ENCODE data around the gene RTN4RL1.

Gene RTN4RL1

GRCh38 chr17:2056206-2057174 lies 31.4 kb upstream of the RTN4RL1 start:
- H3K4me1 Mint-ChIP-seq, result peaks cover 41% of the 10 kb centered on the region
- H3K4me3 Mint-ChIP-seq, result peak overlapping the region; percentile 77
- peak overlapping the region; percentile 88 for H3K27ac Mint-ChIP-seq
- H3K27me3 Mint-ChIP-seq, result peaks cover 47% of the 10 kb centered on the region
- DNase-seq, result peak; percentile 70
- H3K36me3 Mint-ChIP-seq, result peaks cover 23% of the 10 kb centered on the region
- no peaks in the 10 kb centered on the region for H3K9me3 Mint-ChIP-seq
- CTCF ChIA-PET, result interaction anchor here (0.7 to 7.5 kb wide), 21 partner anchors 12 to 359 kb away, joined by 3 to 147 read pairs (median 4); no protein-coding TSS in a partner anchor

GRCh38 chr17:2055292-2056205 lies 30.4 kb upstream of the RTN4RL1 start:
- peak; percentile 77 for DNase-seq
- CTCF ChIA-PET, result interaction anchor here (0.7 to 7.5 kb wide), 27 partner anchors 10 to 363 kb away, joined by 3 to 147 read pairs (median 5); partner anchors contain the start of gene TSR1
- peaks cover 39% of the 10 kb centered on the region for H3K4me1 Mint-ChIP-seq
- peaks cover 16% of the 10 kb centered on the region for H3K36me3 Mint-ChIP-seq
- H3K9me3 Mint-ChIP-seq, result no peaks in the 10 kb centered on the region
- peak overlapping the region; percentile 77 for H3K4me3 Mint-ChIP-seq
- H3K27me3 Mint-ChIP-seq, result peaks cover 56% of the 10 kb centered on the region
- peak overlapping the region; percentile 83 for H3K27ac Mint-ChIP-seq

- H3K4me3 Mint-ChIP-seq, result peak within 1 kb of the TSS; percentile 76
- H3K4me1 Mint-ChIP-seq, result peaks cover 32% of the 10 kb centered on the region
- peaks cover 11% of the 10 kb centered on the region for H3K36me3 Mint-ChIP-seq
- no peaks in the 10 kb centered on the region for H3K9me3 Mint-ChIP-seq
- DNase-seq, result peak; percentile 84
- H3K27me3 Mint-ChIP-seq, result peaks cover 56% of the 10 kb centered on the region
- CTCF ChIA-PET, result interaction anchor here (0.6 to 7.5 kb wide), 30 partner anchors 11 to 364 kb away, joined by 3 to 147 read pairs (median 4); partner anchors contain the start of gene TSR1
- peak within 1 kb of the TSS; percentile 83 for H3K27ac Mint-ChIP-seq
Observed at GRCh38 chr17:2054512-2055291, 29.6 kb upstream of the RTN4RL1 start, which contains the start of gene HIC1. HIC1 (plus strand) TSS chr17:2055103; CDS start chr17:2056691, 1,588 bp downstream.

GRCh38 chr17:2054262-2054511 lies 29.1 kb upstream of the RTN4RL1 start:
- peak overlapping the region; percentile 76 for H3K4me3 Mint-ChIP-seq
- H3K27ac Mint-ChIP-seq, result peak overlapping the region; percentile 83
- CTCF ChIA-PET, result interaction anchor here (0.6 to 7.5 kb wide), 24 partner anchors 11 to 362 kb away, joined by 3 to 147 read pairs (median 4); partner anchors contain the start of gene TSR1
- H3K9me3 Mint-ChIP-seq, result no peaks in the 10 kb centered on the region
- peak; percentile 61 for DNase-seq
- H3K36me3 Mint-ChIP-seq, result peaks cover 6% of the 10 kb centered on the region
- H3K4me1 Mint-ChIP-seq, result peaks cover 30% of the 10 kb centered on the region
- H3K27me3 Mint-ChIP-seq, result peaks cover 56% of the 10 kb centered on the region

GRCh38 chr17:2053380-2054261 lies 28.5 kb upstream of the RTN4RL1 start:
- peak overlapping the region; percentile 76 for H3K4me3 Mint-ChIP-seq

GRCh38 chr17:2051933-2052559 lies 26.9 kb upstream of the RTN4RL1 start:
- peak overlapping the region; percentile 67 for H3K27ac Mint-ChIP-seq
- peak overlapping the region; percentile 43 for H3K4me3 Mint-ChIP-seq
- CTCF ChIA-PET, result interaction anchor here (1.4 to 1.8 kb wide), 3 partner anchors 193 to 364 kb away, joined by 3 to 5 read pairs (median 5); no protein-coding TSS in a partner anchor
- no peaks in the 10 kb centered on the region for H3K9me3 Mint-ChIP-seq
- peaks cover 33% of the 10 kb centered on the region for H3K4me1 Mint-ChIP-seq
- peaks cover 2% of the 10 kb centered on the region for H3K36me3 Mint-ChIP-seq
- no peak for DNase-seq
- peaks cover 61% of the 10 kb centered on the region for H3K27me3 Mint-ChIP-seq

More at GRCh38 chr17:2053380-2054261, 28.5 kb upstream of the RTN4RL1 start:
- Mint-ChIP-seq H3K27me3 (peaks cover 59% of the 10 kb centered on the region), H3K27ac (peak overlapping the region; percentile 83), H3K36me3 (peaks cover 6% of the 10 kb centered on the region), H3K4me1 (peaks cover 36% of the 10 kb centered on the region), H3K9me3 (no peaks in the 10 kb centered on the region)
- peak; percentile 84 for DNase-seq
- CTCF ChIA-PET, result interaction anchor here (0.8 to 7.5 kb wide), 17 partner anchors 14 to 363 kb away, joined by 3 to 147 read pairs (median 4); partner anchors contain the start of gene TSR1

- no peaks in the 10 kb centered on the region for H3K36me3 Mint-ChIP-seq
- CTCF ChIA-PET, result interaction anchor here (1.4 to 1.8 kb wide), 3 partner anchors 193 to 365 kb away, joined by 3 to 5 read pairs (median 5); no protein-coding TSS in a partner anchor
- H3K27me3 Mint-ChIP-seq, result peaks cover 57% of the 10 kb centered on the region
- peak overlapping the region; percentile 41 for H3K4me3 Mint-ChIP-seq
- H3K4me1 Mint-ChIP-seq, result peaks cover 33% of the 10 kb centered on the region
- DNase-seq, result no peak
- H3K27ac Mint-ChIP-seq, result peak overlapping the region; percentile 67
- no peaks in the 10 kb centered on the region for H3K9me3 Mint-ChIP-seq
Observed at GRCh38 chr17:2051061-2051932, 26.2 kb upstream of the RTN4RL1 start.

GRCh38 chr17:2050300-2051060 lies 25.3 kb upstream of the RTN4RL1 start:
- no peaks in the 10 kb centered on the region for H3K9me3 Mint-ChIP-seq
- H3K27me3 Mint-ChIP-seq, result peaks cover 57% of the 10 kb centered on the region
- H3K27ac Mint-ChIP-seq, result no peak overlapping the region
- peaks cover 33% of the 10 kb centered on the region for H3K4me1 Mint-ChIP-seq
- CTCF ChIA-PET, result interaction anchor here (1.8 kb wide), 1 partner anchor 365 kb away, joined by 5 read pairs; no protein-coding TSS in a partner anchor
- no peak overlapping the region for H3K4me3 Mint-ChIP-seq
- no peaks in the 10 kb centered on the region for H3K36me3 Mint-ChIP-seq
- DNase-seq, result peak; percentile 74

GRCh38 chr17:2049333-2050299 lies 24.5 kb upstream of the RTN4RL1 start:
- Mint-ChIP-seq H3K4me1 (peaks cover 34% of the 10 kb centered on the region), H3K4me3 (peak overlapping the region; percentile 70), H3K36me3 (peaks cover 3% of the 10 kb centered on the region), H3K9me3 (no peaks in the 10 kb centered on the region), H3K27me3 (peaks cover 54% of the 10 kb centered on the region), H3K27ac (peak overlapping the region; percentile 33)
- CTCF ChIA-PET, result no interaction called here
- peak; percentile 92 for DNase-seq

GRCh38 chr17:2048805-2049204 lies 23.7 kb upstream of the RTN4RL1 start:
- no peak for DNase-seq
- peak overlapping the region; percentile 70 for H3K4me3 Mint-ChIP-seq
- H3K27ac Mint-ChIP-seq, result no peak overlapping the region
- H3K9me3 Mint-ChIP-seq, result no peaks in the 10 kb centered on the region
- CTCF ChIA-PET, result interaction anchor here (1.4 kb wide), 1 partner anchor 328 kb away, joined by 3 read pairs; no protein-coding TSS in a partner anchor
- H3K36me3 Mint-ChIP-seq, result peaks cover 5% of the 10 kb centered on the region
- peaks cover 29% of the 10 kb centered on the region for H3K4me1 Mint-ChIP-seq
- peaks cover 47% of the 10 kb centered on the region for H3K27me3 Mint-ChIP-seq

Data from activated naive CD4-positive, alpha-beta T cell treated with anti-CD3 and anti-CD28 coated beads, Interleukin-2, amount 10 ng/mL, durations not matched to agents 7 days and 5 days (primary cell).